GM13977 (cell line): Measurements from ENCODE around the gene GPRIN1.
"Not testable (repeated sequence)": the region's sequence is repeated elsewhere in the genome, so short reads cannot be mapped to it uniquely, and the experiment has no call there.

Experiments
- DNase-seq: peaks from one replicate; pipeline ENCODE4 v3.0.0; 2012; ENCODE audit warnings: low spot score
- CTCF ChIP-seq: IDR thresholded peaks from 2 replicates; pipeline ENCODE4 v1.5.1; 2012; ENCODE audit warnings: mild to moderate bottlenecking, control low read depth; ENCODE audit not compliant: insufficient read depth; ENCODE audit errors: extremely low read depth, missing control alignments
- in situ Hi-C: fragments of 300-500 bp; cut with MboI; formaldehyde crosslinking; loops from one replicate; pipeline ENCODE4 v1.12.0; 2022; ENCODE audit warnings: low sequenced_read_pairs, low pct_unique_long_range_greater_than_20kb, mixed read lengths, inconsistent platforms; ENCODE audit not compliant: unreplicated experiment

The GPRIN1 gene

GRCh38 chr5:176595386-176595943 is 14.5 kb downstream of the GPRIN1 start:
- no peak for TF ChIP-seq CTCF
- in situ Hi-C loops = loop anchor here (25.0 kb wide), 1 partner anchor 858 kb away; no protein-coding TSS in a partner anchor
- DNase-seq = no peak

- in situ Hi-C loops = loop anchor here (25.0 kb wide), 1 partner anchor 857 kb away; no protein-coding TSS in a partner anchor
- TF ChIP-seq CTCF = no peak
- no peak for DNase-seq
Measured at GRCh38 chr5:176594554-176594953, 15.4 kb downstream of the GPRIN1 start.

GRCh38 chr5:176593273-176593869 is 16.6 kb downstream of the GPRIN1 start:
- in situ Hi-C loops = loop anchor here (25.0 kb wide), 1 partner anchor 856 kb away; no protein-coding TSS in a partner anchor
- no peak for TF ChIP-seq CTCF
- no peak for DNase-seq

- DNase-seq = no peak
- TF ChIP-seq CTCF = no peak
- in situ Hi-C loops = loop anchor here (25.0 kb wide), 1 partner anchor 855 kb away; no protein-coding TSS in a partner anchor
Measured at GRCh38 chr5:176592573-176592972, 17.4 kb downstream of the GPRIN1 start.

GRCh38 chr5:176591667-176592066 is 18.3 kb downstream of the GPRIN1 start:
- not testable (repeated sequence) for DNase-seq
- in situ Hi-C loops = loop anchor here (25.0 kb wide), 1 partner anchor 854 kb away; no protein-coding TSS in a partner anchor

GRCh38 chr5:176590035-176590717 is 19.8 kb downstream of the GPRIN1 start:
- TF ChIP-seq CTCF = no peak
- in situ Hi-C loops = loop anchor here (25.0 kb wide), 1 partner anchor 853 kb away; no protein-coding TSS in a partner anchor
- no peak for DNase-seq

GRCh38 chr5:176589039-176589769 is 20.8 kb downstream of the GPRIN1 start:
- DNase-seq = no peak
- in situ Hi-C loops = loop anchor here (25.0 kb wide), 1 partner anchor 852 kb away; no protein-coding TSS in a partner anchor
- no peak for TF ChIP-seq CTCF
